NCI-H2196 treated with DMSO at 0.1 percent for 48 hours (cell line): Measurements from ENCODE around the gene EFNA2.

ENCODE experiments used
- DNase-seq: peaks from one replicate; lab custom pipeline; 2025; ENCODE audit not compliant: unreplicated experiment; lab: John Stamatoyannopoulos, UW

EFNA2 gene

GRCh38 chr19:1283207-1283916, 2.3 kb upstream of the EFNA2 start:
- DNase-seq: no peak

- DNase-seq: no peak
These were observed 1.8 kb upstream of the EFNA2 start for GRCh38 chr19:1283917-1284292.

- no peak for DNase-seq
These were observed 1.2 kb upstream of the EFNA2 start for GRCh38 chr19:1284293-1284978.

GRCh38 chr19:1284979-1285736, 515 bp upstream of the EFNA2 start:
- no peak for DNase-seq

GRCh38 chr19:1286487-1287353, 1.0 kb downstream of the EFNA2 start:
- DNase-seq: no peak

- DNase-seq: no peak
These were observed 1.9 kb downstream of the EFNA2 start for GRCh38 chr19:1287354-1288225.

GRCh38 chr19:1288226-1288612, 2.5 kb downstream of the EFNA2 start:
- no peak for DNase-seq

- no peak for DNase-seq
These were observed 3.4 kb downstream of the EFNA2 start for GRCh38 chr19:1288833-1289685.

- no peak for DNase-seq
These were observed 4.0 kb downstream of the EFNA2 start for GRCh38 chr19:1289686-1290025.

- DNase-seq: no peak
These were observed 4.6 kb downstream of the EFNA2 start for GRCh38 chr19:1290196-1290702.

GRCh38 chr19:1290703-1291651, 5.3 kb downstream of the EFNA2 start:
- no peak for DNase-seq

- DNase-seq: no peak
These were observed 6.2 kb downstream of the EFNA2 start for GRCh38 chr19:1291761-1292418.

- no peak for DNase-seq
These were observed 6.9 kb downstream of the EFNA2 start for GRCh38 chr19:1292419-1293151.

- no peak for DNase-seq
These were observed 8.3 kb downstream of the EFNA2 start for GRCh38 chr19:1293782-1294604.

- no peak for DNase-seq
These were observed 9.0 kb downstream of the EFNA2 start for GRCh38 chr19:1294688-1295087.
